Calu3 (cell line): Measurements from ENCODE around the gene DHRS2. TPM values are rescaled to one million over a fixed set of nuclear protein-coding genes. Genes with fewer than 3 reads are reported as not detected.

ENCODE experiments used
- BruUV-seq: library from RNA; stranded (reverse); fragments of 400-500 nt; replicated peaks from 2 replicates; lab custom pipeline; 2021; lab: Mats Ljungman, UMichigan
- CTCF ChIA-PET: fragments of 300-600 bp; sonication (Branson Sonifier 250); formaldehyde crosslinking; loops from one replicate; lab custom pipeline; 2022; ENCODE audit warnings: antibody characterized with exemption; lab: Charles Lee
- DNase-seq: peaks from one replicate; pipeline ENCODE4 v3.0.0; 2022
- H3K27ac Mint-ChIP-seq: one replicate; pipeline ENCODE4 v1.8.0; 2022; ENCODE audit warnings: mixed read lengths; ENCODE audit not compliant: unreplicated experiment
- H3K27me3 Mint-ChIP-seq: one replicate; pipeline ENCODE4 v1.8.0; 2022; ENCODE audit warnings: mixed read lengths; ENCODE audit not compliant: unreplicated experiment
- H3K36me3 Mint-ChIP-seq: one replicate; pipeline ENCODE4 v1.8.0; 2022; ENCODE audit warnings: mild to moderate bottlenecking, moderate library complexity, mixed read lengths; ENCODE audit not compliant: insufficient read depth, unreplicated experiment
- H3K4me1 Mint-ChIP-seq: one replicate; pipeline ENCODE4 v1.8.0; 2022; ENCODE audit warnings: mild to moderate bottlenecking, low read depth, mixed read lengths; ENCODE audit not compliant: unreplicated experiment
- H3K4me3 Mint-ChIP-seq: one replicate; pipeline ENCODE4 v1.8.0; 2022; ENCODE audit warnings: mild to moderate bottlenecking, low read depth, moderate library complexity, mixed read lengths; ENCODE audit not compliant: unreplicated experiment
- H3K9me3 Mint-ChIP-seq: one replicate; pipeline ENCODE4 v1.8.0; 2022; ENCODE audit warnings: low read depth, mixed read lengths; ENCODE audit not compliant: unreplicated experiment
- intact Hi-C: fragments of 100-400 bp; cut with micrococcal nuclease; formaldehyde crosslinking; loops from one replicate; pipeline ENCODE4 v1.10.0; 2022; ENCODE audit not compliant: unreplicated experiment
- total RNA-seq: library from RNA; stranded (reverse); gene quantifications from 2 replicates; pipeline ENCODE4 v1.2.3, GENCODE V29; 2022
- TF ChIP-seq, protein P1 (sequence below): fragments of 200-600 bp; IDR thresholded peaks from one replicate; pipeline ENCODE4 v1.8.0; 2022; ENCODE audit warnings: antibody characterized with exemption; ENCODE audit not compliant: unreplicated experiment

DHRS2 gene
- total RNA-seq, 1 experiment from 2014 or later: 1.8 TPM

- no peak overlapping the region for H3K27ac Mint-ChIP-seq
- BruUV-seq: no TSS peak
- intact Hi-C loops: no loop called here
- H3K27me3 Mint-ChIP-seq: no peaks in the 10 kb centered on the region
- H3K36me3 Mint-ChIP-seq: no peaks in the 10 kb centered on the region
- H3K9me3 Mint-ChIP-seq: peaks cover 4% of the 10 kb centered on the region
- H3K4me3 Mint-ChIP-seq: no peak overlapping the region
- no peak for DNase-seq
- CTCF ChIA-PET: no interaction called here
- TF ChIP-seq, protein P1, sequence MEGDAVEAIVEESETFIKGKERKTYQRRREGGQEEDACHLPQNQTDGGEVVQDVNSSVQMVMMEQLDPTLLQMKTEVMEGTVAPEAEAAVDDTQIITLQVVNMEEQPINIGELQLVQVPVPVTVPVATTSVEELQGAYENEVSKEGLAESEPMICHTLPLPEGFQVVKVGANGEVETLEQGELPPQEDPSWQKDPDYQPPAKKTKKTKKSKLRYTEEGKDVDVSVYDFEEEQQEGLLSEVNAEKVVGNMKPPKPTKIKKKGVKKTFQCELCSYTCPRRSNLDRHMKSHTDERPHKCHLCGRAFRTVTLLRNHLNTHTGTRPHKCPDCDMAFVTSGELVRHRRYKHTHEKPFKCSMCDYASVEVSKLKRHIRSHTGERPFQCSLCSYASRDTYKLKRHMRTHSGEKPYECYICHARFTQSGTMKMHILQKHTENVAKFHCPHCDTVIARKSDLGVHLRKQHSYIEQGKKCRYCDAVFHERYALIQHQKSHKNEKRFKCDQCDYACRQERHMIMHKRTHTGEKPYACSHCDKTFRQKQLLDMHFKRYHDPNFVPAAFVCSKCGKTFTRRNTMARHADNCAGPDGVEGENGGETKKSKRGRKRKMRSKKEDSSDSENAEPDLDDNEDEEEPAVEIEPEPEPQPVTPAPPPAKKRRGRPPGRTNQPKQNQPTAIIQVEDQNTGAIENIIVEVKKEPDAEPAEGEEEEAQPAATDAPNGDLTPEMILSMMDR: no peak
- peaks cover 14% of the 10 kb centered on the region for H3K4me1 Mint-ChIP-seq
Measured at GRCh38 chr14:23644919-23645336, 8.8 kb downstream of the DHRS2 start.

DNA sequence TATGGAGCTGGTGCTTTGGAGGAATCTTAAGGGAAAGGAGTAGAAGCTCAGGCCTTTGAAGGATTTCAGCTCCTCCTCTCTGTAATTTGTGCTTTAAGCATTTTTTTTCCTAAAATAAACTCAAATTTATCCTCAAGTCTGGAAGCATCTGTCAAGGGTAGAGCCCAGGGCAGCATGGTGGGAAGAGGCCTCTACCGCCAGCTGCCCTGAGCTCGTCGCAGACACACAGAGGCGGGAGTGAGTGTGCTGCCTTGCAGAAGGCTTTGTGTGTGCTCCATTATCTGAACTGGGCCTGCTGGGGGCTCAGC, 9.3 kb downstream of the DHRS2 start:
- no peak for DNase-seq
- peaks cover 1% of the 10 kb centered on the region for H3K27me3 Mint-ChIP-seq
- TF ChIP-seq, protein P1: no peak
- H3K36me3 Mint-ChIP-seq: no peaks in the 10 kb centered on the region
- H3K27ac Mint-ChIP-seq: no peak overlapping the region
- peaks cover 14% of the 10 kb centered on the region for H3K4me1 Mint-ChIP-seq
- no peak overlapping the region for H3K4me3 Mint-ChIP-seq
- intact Hi-C loops: no loop called here
- peaks cover 4% of the 10 kb centered on the region for H3K9me3 Mint-ChIP-seq
- CTCF ChIA-PET: no interaction called here
- no TSS peak for BruUV-seq

DNA sequence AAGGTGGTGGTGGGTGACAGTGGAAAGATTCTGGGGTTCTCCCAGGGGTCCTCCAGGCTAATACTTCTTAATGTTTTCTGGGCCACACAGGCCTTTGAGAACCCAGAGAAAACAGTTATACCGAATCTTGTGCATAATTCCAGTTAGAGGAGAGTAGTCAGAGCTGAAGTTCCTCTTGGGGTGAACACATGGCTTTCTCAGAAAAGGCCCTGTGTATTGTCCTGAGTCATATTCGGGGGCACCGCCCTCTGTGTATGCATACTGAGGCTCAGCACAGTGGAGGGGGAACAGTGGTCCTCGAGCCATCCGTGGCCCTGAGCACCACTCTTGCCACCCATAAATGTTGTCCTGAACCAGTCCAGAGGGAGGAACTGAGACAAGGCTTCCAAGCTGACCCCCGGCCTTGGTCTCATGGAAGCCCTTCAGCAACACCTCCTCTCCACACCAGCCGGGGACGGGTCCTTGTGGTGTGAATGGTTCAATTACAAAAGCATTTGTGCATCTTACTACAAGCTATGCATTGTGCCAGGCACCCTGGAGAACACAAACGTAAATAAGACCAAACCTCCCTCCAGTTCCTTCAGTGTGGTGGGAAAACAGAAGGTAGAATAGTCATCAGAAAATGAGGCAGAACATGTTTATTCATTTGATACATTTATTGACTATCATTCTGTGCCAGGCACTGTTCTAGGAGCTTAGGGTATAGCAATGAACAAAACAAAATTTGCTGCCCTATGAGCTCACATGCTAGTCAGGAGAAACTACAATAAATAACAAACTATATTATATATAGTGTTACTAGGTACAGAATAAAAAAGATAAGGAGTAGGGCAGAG, 9.9 kb downstream of the DHRS2 start:
- H3K9me3 Mint-ChIP-seq: peaks cover 4% of the 10 kb centered on the region
- intact Hi-C loops: no loop called here
- TF ChIP-seq, protein P1: no peak
- peaks cover 14% of the 10 kb centered on the region for H3K4me1 Mint-ChIP-seq
- H3K4me3 Mint-ChIP-seq: no peak overlapping the region
- CTCF ChIA-PET: no interaction called here
- peaks cover 7% of the 10 kb centered on the region for H3K27me3 Mint-ChIP-seq
- no TSS peak for BruUV-seq
- no peaks in the 10 kb centered on the region for H3K36me3 Mint-ChIP-seq
- H3K27ac Mint-ChIP-seq: no peak overlapping the region
- DNase-seq: no peak

GRCh38 chr14:23646648-23647549, 10.7 kb downstream of the DHRS2 start:
- H3K27me3 Mint-ChIP-seq: peaks cover 7% of the 10 kb centered on the region

More at GRCh38 chr14:23646648-23647549, 10.7 kb downstream of the DHRS2 start:
- Mint-ChIP-seq H3K9me3 (peaks cover 4% of the 10 kb centered on the region), H3K4me3 (no peak overlapping the region), H3K36me3 (no peaks in the 10 kb centered on the region), H3K27ac (no peak overlapping the region), H3K4me1 (peaks cover 14% of the 10 kb centered on the region)
- TF ChIP-seq, protein P1: no peak
- intact Hi-C loops: no loop called here
- DNase-seq: peak; percentile 35
- CTCF ChIA-PET: no interaction called here
- no TSS peak for BruUV-seq
